Activated B cell treated with CpG ODN at 0.5 μM for 24 hours (primary cell): Measurements from ENCODE around the gene PLEK. TPM values are rescaled to one million over a fixed set of nuclear protein-coding genes. Genes with fewer than 3 reads are reported as not detected.

ENCODE experiments used
- ATAC-seq: fragments of 200-7000 bp; cut with Tn5 transposase; one replicate; pipeline ENCODE4 v1.10.0; 2021; ENCODE audit warnings: low read depth, mild to moderate bottlenecking, moderate library complexity
- CTCF ChIA-PET: fragments of 350-600 bp; sonication (Branson Sonifier 250); formaldehyde crosslinking; loops from one replicate; lab custom pipeline; 2021; ENCODE audit warnings: antibody characterized with exemption; lab: Charles Lee
- POLR2A ChIA-PET: fragments of 350-600 bp; sonication (Branson Sonifier 250); formaldehyde crosslinking; loops from one replicate; lab custom pipeline; 2021; ENCODE audit warnings: antibody characterized with exemption; lab: Charles Lee
- DNase-seq: peaks from one replicate; pipeline ENCODE4 v3.0.0; 2022
- H3K27ac Mint-ChIP-seq: one replicate; pipeline ENCODE4 v1.8.0; 2020; ENCODE audit warnings: mixed read lengths
- H3K27me3 Mint-ChIP-seq: one replicate; pipeline ENCODE4 v1.8.0; 2021; ENCODE audit warnings: mixed read lengths
- H3K36me3 Mint-ChIP-seq: one replicate; pipeline ENCODE4 v1.8.0; 2021; ENCODE audit warnings: low read depth, mixed read lengths
- H3K4me1 Mint-ChIP-seq: one replicate; pipeline ENCODE4 v1.8.0; 2021; ENCODE audit warnings: mixed read lengths
- H3K4me3 Mint-ChIP-seq: one replicate; pipeline ENCODE4 v1.8.0; 2020; ENCODE audit warnings: mild to moderate bottlenecking, mixed read lengths
- H3K9me3 Mint-ChIP-seq: one replicate; pipeline ENCODE4 v1.8.0; 2020; ENCODE audit warnings: mixed read lengths
- CTCF ChIP-seq: fragments of 200-600 bp; IDR thresholded peaks from one replicate; pipeline ENCODE4 v1.8.0; 2022; ENCODE audit warnings: antibody characterized with exemption, mild to moderate bottlenecking
- intact Hi-C: fragments of 100-400 bp; cut with micrococcal nuclease; formaldehyde crosslinking; loops from one replicate; pipeline ENCODE4 v1.15.1; 2024
- total RNA-seq: library from RNA; stranded (reverse); gene quantifications from 2 replicates; pipeline ENCODE4 v1.2.3, GENCODE V29; 2022

The PLEK gene
- total RNA-seq, 1 donor from 2014 or later: 140 TPM

GRCh38 chr2:68388358-68388757 lies 23.3 kb downstream of the PLEK start:
- ChIA-PET CTCF (interaction anchor here (0.7 to 2.1 kb wide), 4 partner anchors 27 to 537 kb away, joined by 3 to 5 read pairs (median 3); no protein-coding TSS in a partner anchor), POLR2A (interaction anchor here (0.7 to 3.6 kb wide), 14 partner anchors 9 to 55 kb away, joined by 3 to 30 read pairs (median 6); partner anchors contain the start of gene PLEK)
- Mint-ChIP-seq H3K4me1 (peaks cover 97% of the 10 kb centered on the region), H3K4me3 (peak overlapping the region; percentile 79), H3K9me3 (no peaks in the 10 kb centered on the region), H3K36me3 (peaks cover 90% of the 10 kb centered on the region), H3K27me3 (no peaks in the 10 kb centered on the region), H3K27ac (peak overlapping the region; percentile 96)
- no peak for DNase-seq
- intact Hi-C loops: loop anchor here (10.0 kb wide), 1 partner anchor 446 kb away; no protein-coding TSS in a partner anchor
- no peak for TF ChIP-seq CTCF
- no peak for ATAC-seq

GRCh38 chr2:68388772-68389171 lies 23.7 kb downstream of the PLEK start:
- CTCF ChIA-PET: interaction anchor here (1.2 kb wide), 1 partner anchor 536 kb away, joined by 3 read pairs; no protein-coding TSS in a partner anchor
- peak overlapping the region; percentile 96 for H3K27ac Mint-ChIP-seq
- peak overlapping the region; percentile 79 for H3K4me3 Mint-ChIP-seq
- no peak for ATAC-seq
- POLR2A ChIA-PET: interaction anchor here (0.8 to 3.6 kb wide), 13 partner anchors 10 to 55 kb away, joined by 3 to 30 read pairs (median 6); partner anchors contain the start of gene PLEK
- H3K36me3 Mint-ChIP-seq: peaks cover 90% of the 10 kb centered on the region
- H3K27me3 Mint-ChIP-seq: no peaks in the 10 kb centered on the region
- no peak for TF ChIP-seq CTCF
- no peak for DNase-seq
- peaks cover 95% of the 10 kb centered on the region for H3K4me1 Mint-ChIP-seq
- no peaks in the 10 kb centered on the region for H3K9me3 Mint-ChIP-seq
- intact Hi-C loops: loop anchor here (10.0 kb wide), 1 partner anchor 446 kb away; no protein-coding TSS in a partner anchor

GRCh38 chr2:68390114-68390513 lies 25.0 kb downstream of the PLEK start:
- no peaks in the 10 kb centered on the region for H3K27me3 Mint-ChIP-seq
- no peaks in the 10 kb centered on the region for H3K9me3 Mint-ChIP-seq
- DNase-seq (no peak), ATAC-seq (no peak)
- peak overlapping the region; percentile 60 for H3K27ac Mint-ChIP-seq
- ChIA-PET POLR2A (interaction anchor here (0.9 kb wide), 2 partner anchors 24 to 51 kb away, joined by 3 to 5 read pairs; no protein-coding TSS in a partner anchor), CTCF (interaction anchor here (0.6 to 1.9 kb wide), 4 partner anchors 37 to 554 kb away, joined by 3 to 5 read pairs (median 4); no protein-coding TSS in a partner anchor)
- H3K4me3 Mint-ChIP-seq: no peak overlapping the region
- no peak for TF ChIP-seq CTCF
- peaks cover 85% of the 10 kb centered on the region for H3K4me1 Mint-ChIP-seq
- peaks cover 90% of the 10 kb centered on the region for H3K36me3 Mint-ChIP-seq
- intact Hi-C loops: no loop called here

- intact Hi-C loops: no loop called here
- Mint-ChIP-seq H3K9me3 (no peaks in the 10 kb centered on the region), H3K4me3 (no peak overlapping the region), H3K36me3 (peaks cover 89% of the 10 kb centered on the region), H3K27ac (peak overlapping the region; percentile 18), H3K4me1 (peaks cover 82% of the 10 kb centered on the region), H3K27me3 (no peaks in the 10 kb centered on the region)
- ChIA-PET CTCF (interaction anchor here (0.6 to 1.9 kb wide), 4 partner anchors 36 to 553 kb away, joined by 3 to 5 read pairs (median 4); no protein-coding TSS in a partner anchor), POLR2A (interaction anchor here (0.9 to 1.5 kb wide), 3 partner anchors 13 to 51 kb away, joined by 3 to 5 read pairs (median 4); no protein-coding TSS in a partner anchor)
- DNase-seq: no peak
- no peak for ATAC-seq
- TF ChIP-seq CTCF: no peak
These were observed 25.5 kb downstream of the PLEK start for GRCh38 chr2:68390586-68390985.

GRCh38 chr2:68391099-68391498 lies 26.0 kb downstream of the PLEK start:
- intact Hi-C loops: no loop called here
- H3K4me3 Mint-ChIP-seq: peak overlapping the region; percentile 5
- ChIA-PET POLR2A (interaction anchor here (0.9 to 1.5 kb wide), 2 partner anchors 12 to 25 kb away, joined by 3 to 4 read pairs; no protein-coding TSS in a partner anchor), CTCF (no interaction called here)
- H3K4me1 Mint-ChIP-seq: peaks cover 81% of the 10 kb centered on the region
- no peaks in the 10 kb centered on the region for H3K27me3 Mint-ChIP-seq
- TF ChIP-seq CTCF: no peak
- H3K36me3 Mint-ChIP-seq: peaks cover 92% of the 10 kb centered on the region
- H3K27ac Mint-ChIP-seq: peak overlapping the region; percentile 59
- no peak for DNase-seq
- no peaks in the 10 kb centered on the region for H3K9me3 Mint-ChIP-seq
- ATAC-seq: no peak
